Measurements from ENCODE around the gene SSTR3.

Gene SSTR3

DNA sequence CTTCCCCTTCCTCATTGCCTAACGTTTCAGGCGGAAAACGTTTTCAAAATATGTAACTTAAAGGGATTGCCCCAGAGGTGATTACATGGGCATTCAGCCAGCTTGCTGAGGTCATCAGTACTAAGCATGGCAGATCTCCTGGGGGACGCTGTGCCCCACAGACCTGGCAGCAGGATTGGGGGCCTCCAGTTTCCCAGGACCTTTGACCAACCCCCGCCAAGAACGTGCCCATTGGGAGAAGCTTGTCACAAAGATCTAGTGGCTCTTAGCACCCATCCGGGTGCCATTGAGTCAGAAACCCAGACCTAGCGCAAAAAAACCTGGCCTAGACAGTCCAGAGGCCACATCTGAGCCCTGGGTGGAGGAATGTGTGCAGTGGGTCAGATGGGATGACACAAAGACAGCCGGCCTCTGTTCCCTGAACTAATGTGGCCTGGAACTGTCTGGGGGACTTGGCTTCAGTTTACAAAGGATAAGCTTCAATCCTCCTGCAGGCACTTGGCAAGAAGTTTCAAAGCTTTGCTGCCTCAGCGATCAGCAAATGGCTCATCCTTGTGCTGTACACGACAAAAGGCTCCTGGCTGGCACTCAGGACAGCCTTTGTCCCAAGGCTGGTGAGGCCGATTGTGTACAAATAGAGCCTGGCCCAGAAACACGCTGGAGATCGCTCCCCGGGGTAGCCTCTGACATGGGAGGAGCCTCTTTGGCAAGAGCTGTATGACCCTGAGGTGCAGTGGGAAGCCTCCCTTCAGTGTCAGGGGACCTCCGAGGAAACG, 33.7 kb downstream of the SSTR3 start:
- TF ChIP-seq, protein P1, sequence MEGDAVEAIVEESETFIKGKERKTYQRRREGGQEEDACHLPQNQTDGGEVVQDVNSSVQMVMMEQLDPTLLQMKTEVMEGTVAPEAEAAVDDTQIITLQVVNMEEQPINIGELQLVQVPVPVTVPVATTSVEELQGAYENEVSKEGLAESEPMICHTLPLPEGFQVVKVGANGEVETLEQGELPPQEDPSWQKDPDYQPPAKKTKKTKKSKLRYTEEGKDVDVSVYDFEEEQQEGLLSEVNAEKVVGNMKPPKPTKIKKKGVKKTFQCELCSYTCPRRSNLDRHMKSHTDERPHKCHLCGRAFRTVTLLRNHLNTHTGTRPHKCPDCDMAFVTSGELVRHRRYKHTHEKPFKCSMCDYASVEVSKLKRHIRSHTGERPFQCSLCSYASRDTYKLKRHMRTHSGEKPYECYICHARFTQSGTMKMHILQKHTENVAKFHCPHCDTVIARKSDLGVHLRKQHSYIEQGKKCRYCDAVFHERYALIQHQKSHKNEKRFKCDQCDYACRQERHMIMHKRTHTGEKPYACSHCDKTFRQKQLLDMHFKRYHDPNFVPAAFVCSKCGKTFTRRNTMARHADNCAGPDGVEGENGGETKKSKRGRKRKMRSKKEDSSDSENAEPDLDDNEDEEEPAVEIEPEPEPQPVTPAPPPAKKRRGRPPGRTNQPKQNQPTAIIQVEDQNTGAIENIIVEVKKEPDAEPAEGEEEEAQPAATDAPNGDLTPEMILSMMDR (IDR thresholded peaks at IDR 0.05; ENCODE audit: control extremely low read depth, extremely low read depth, low read depth, missing control alignments), result no peak
- POLR2A ChIA-PET, result no interaction called here

DNA sequence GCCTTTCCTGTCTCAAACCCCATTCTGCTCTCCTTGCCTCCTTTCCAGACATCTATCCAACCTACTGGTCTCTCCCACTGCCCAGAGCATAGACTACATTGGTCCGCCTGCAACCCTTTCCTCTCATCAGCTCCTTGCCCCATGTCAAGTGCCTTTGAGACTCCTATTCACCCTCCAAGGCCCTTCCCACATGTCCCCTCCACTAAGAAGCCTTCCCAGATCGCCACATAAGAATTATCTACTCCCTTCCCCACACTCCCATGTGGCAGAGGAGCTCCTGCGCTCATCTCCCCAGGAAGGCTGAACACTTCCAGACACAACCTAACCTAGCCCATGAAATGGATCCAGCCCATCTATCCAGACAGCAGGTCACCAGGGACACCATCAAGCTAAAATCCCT, 34.5 kb downstream of the SSTR3 start:
- no peak for DNase-seq (ENCODE audit: extremely low spot score)
- ChIA-PET POLR2A (no interaction called here), CTCF (interaction anchor here (0.9 to 8.2 kb wide), 5 partner anchors 11 to 140 kb away, joined by 3 to 51 read pairs (median 4); no protein-coding TSS in a partner anchor)
- TF ChIP-seq, protein P1 (IDR thresholded peaks at IDR 0.05; ENCODE audit: control extremely low read depth, extremely low read depth, low read depth, missing control alignments), result no peak

More for the DNA sequence above, 33.7 kb downstream of the SSTR3 start:
- no peak for DNase-seq (ENCODE audit: extremely low spot score)
- CTCF ChIA-PET, result interaction anchor here (0.9 to 8.2 kb wide), 5 partner anchors 12 to 139 kb away, joined by 3 to 51 read pairs (median 4); no protein-coding TSS in a partner anchor

DNA sequence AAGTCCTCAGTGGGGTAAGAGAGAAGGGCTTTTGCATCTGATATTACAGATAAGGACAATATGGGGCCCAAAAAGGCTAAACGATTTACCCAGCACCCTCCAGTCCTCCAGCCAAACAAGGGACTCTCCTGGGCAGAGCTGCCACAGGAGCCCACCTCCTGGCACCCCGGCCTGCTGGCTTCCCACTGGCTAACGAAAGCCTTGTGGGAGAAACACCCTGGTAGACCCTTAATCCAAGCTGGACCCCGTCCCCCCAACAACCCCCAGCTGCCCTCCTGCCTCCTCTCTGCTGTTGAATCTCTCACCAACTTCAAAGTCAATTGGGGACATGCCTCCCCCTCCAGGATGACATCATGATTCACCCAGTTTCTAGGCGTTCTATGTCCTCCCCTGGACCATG, 35.1 kb downstream of the SSTR3 start:
- ChIA-PET CTCF (interaction anchor here (0.7 to 8.2 kb wide), 5 partner anchors 11 to 140 kb away, joined by 3 to 51 read pairs (median 4); no protein-coding TSS in a partner anchor), POLR2A (no interaction called here)
- no peak for DNase-seq (ENCODE audit: extremely low spot score)
- TF ChIP-seq, protein P1 (IDR thresholded peaks at IDR 0.05; ENCODE audit: control extremely low read depth, extremely low read depth, low read depth, missing control alignments), result no peak

DNA sequence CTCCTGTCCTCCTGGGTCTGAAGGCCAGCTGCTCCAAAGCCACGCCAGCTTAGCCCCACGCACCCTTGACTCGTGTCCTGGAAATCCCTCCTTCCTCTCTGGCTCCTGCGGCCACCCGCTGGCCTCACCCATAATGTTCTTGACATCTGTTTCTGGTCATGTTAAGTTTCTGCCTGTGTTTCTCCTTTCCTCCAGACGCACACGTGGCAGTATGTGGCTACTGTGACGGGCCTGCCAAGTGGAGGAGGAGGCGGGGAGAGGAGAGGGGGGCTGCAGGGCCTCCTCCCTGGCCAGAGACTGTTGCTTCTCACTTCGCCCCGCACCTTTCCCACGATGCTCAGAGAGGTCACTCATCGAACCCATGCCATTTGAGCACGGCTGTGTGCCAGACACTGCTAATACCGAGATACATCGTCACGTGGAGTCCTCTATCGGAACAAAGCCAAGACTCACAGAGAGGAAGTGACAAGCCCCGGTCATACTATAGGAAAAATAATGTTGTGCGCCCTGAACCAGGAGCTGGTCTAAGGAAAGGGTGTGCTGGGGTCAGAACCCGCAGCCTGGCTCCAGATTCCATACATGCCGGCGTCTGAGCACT, 35.7 kb downstream of the SSTR3 start:
- CTCF ChIA-PET, result interaction anchor here (0.6 to 8.2 kb wide), 4 partner anchors 10 to 320 kb away, joined by 3 to 51 read pairs (median 9); no protein-coding TSS in a partner anchor
- POLR2A ChIA-PET, result no interaction called here
- DNase-seq (ENCODE audit: extremely low spot score), result peak; percentile 52
- TF ChIP-seq, protein P1 (IDR thresholded peaks at IDR 0.05; ENCODE audit: control extremely low read depth, extremely low read depth, low read depth, missing control alignments), result no peak

DNA sequence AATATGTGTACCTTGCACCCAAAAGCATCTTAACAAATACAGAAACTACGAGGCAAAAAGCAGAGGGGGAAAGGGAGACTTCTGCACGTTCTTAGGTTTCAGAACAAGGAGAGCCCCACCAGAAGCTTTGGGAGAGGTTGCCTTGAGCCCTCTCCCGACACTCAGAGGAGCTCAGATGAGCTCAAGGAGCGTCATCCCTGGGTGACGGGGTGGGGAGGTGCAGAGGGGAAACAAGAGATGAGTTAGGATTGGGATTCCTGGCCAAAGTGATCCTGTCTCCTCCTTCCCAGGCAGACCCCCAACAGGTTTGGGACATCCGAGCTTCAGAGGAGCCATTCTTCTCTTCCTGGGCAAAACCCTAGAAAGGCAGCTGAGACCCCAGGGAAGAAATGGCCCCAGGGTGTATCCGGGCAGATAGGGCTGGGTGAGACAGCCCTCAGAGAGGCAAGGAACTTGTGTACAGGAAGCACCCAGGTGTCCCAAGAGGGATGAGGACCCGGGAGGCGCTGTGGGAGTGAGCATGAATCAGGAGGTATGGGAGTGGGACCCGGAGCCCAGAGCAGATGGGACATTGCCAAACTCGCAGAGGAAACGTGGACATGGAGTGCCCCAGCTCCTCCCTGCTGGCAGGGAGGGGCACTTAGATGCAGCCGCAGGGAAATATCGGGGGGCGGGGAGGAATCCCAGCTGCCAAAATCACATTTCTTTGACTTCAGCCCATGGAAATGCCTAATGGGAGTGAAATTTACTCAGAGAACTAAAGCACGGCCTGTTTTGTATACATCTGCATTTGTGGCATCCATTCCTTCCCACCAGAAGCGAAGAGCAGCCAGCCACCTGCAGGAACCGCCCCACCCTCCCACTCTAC, 36.6 kb downstream of the SSTR3 start:
- CTCF ChIA-PET, result interaction anchor here (0.6 to 8.2 kb wide), 7 partner anchors 8 to 132 kb away, joined by 3 to 51 read pairs (median 4); no protein-coding TSS in a partner anchor
- TF ChIP-seq, protein P1 (IDR thresholded peaks at IDR 0.05; ENCODE audit: control extremely low read depth, extremely low read depth, low read depth, missing control alignments), result no peak

DNA sequence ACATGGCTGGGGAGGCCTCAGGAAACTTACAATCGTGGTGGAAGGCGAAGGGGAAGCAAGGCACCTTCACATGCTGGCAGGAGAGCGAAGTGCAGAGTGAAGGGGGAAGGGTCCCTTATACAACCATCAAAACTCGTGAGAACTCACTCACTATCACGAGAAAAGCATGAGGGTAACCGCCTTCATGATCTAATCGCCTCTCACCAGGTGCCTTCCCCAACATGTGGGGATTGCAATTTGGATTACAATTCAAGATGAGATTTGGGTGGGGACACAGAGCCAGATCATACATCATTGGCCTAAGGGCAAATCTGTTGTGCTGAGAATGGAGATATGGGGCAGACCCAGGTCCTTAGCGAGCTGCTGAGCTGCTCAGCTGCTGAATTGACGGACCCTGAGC, 37.3 kb downstream of the SSTR3 start:
- CTCF ChIA-PET, result interaction anchor here (1.0 to 8.2 kb wide), 6 partner anchors 8 to 131 kb away, joined by 3 to 51 read pairs (median 5); no protein-coding TSS in a partner anchor
- no peak for DNase-seq (ENCODE audit: extremely low spot score)
- TF ChIP-seq, protein P1 (IDR thresholded peaks at IDR 0.05; ENCODE audit: control extremely low read depth, extremely low read depth, low read depth, missing control alignments), result no peak
- POLR2A ChIA-PET, result no interaction called here

More for the DNA sequence above, 36.6 kb downstream of the SSTR3 start:
- POLR2A ChIA-PET, result no interaction called here
- no peak for DNase-seq (ENCODE audit: extremely low spot score)
